Measurements from ENCODE around the gene CAV2. TPM values are rescaled to one million over a fixed set of nuclear protein-coding genes. Genes with fewer than 3 reads are reported as not detected.

The CAV2 gene
- total RNA-seq, 2 experiments from 2014 or later = not detected

Other genes with a start within 250 kb of the CAV2 start
- gene CAV1, start 25.3 kb downstream of the CAV2 start, total RNA-seq = under 1 TPM; 0.13 to 0.38 TPM
- gene MET, start 172.5 kb downstream of the CAV2 start, total RNA-seq = under 1 TPM; 0.65 to 0.83 TPM

Data from activated CD4-positive, alpha-beta memory T cell treated with anti-CD3 and anti-CD28 coated beads, Interleukin-2, amount 10 ng/mL, durations not matched to agents 7 days and 5 days (primary cell).